Endothelial cell of umbilical vein (primary cell): Measurements from ENCODE around the gene AGPAT2. TPM values are rescaled to one million over a fixed set of nuclear protein-coding genes. Genes with fewer than 3 reads are reported as not detected.

Source experiments
- BruUV-seq: library from RNA; stranded (reverse); fragments of 400-500 nt; replicated peaks from 2 replicates; lab custom pipeline; 2021; lab: Mats Ljungman, UMichigan
- CTCF ChIA-PET: fragments of 300-600, 350-600 bp; sonication (Branson Sonifier 250); formaldehyde crosslinking; loops from one replicate; lab custom pipeline; 2021; ENCODE audit warnings: antibody characterized with exemption, inconsistent platforms; lab: Charles Lee
- POLR2A ChIA-PET: fragments of 300-600, 350-600 bp; sonication (Branson Sonifier 250); formaldehyde crosslinking; loops from one replicate; lab custom pipeline; 2021; ENCODE audit warnings: antibody characterized with exemption, inconsistent platforms; lab: Charles Lee
- DNase-seq: peaks from one replicate; pipeline ENCODE4 v3.0.0-alpha.2; 2011; ENCODE audit warnings: low read depth, low spot score
- FAIRE-seq: peaks from 2 replicates; lab custom pipeline; 2011; peaks lifted over from hg19 to GRCh38; lab: Jason Lieb, UNC
- H2AFZ ChIP-seq: 2 replicates; pipeline ENCODE4 v1.6.0; 2012; ENCODE audit warnings: low read depth, low read length, control low read depth, inconsistent platforms
- H3K27ac ChIP-seq: 2 replicates; pipeline ENCODE4 v1.5.1; 2011; ENCODE audit warnings: low read depth, mild to moderate bottlenecking, control low read depth, low read length, moderate library complexity; ENCODE audit not compliant: insufficient read depth
- H3K27me3 ChIP-seq, 2 experiments: 2 replicates each; pipeline versions ENCODE4 v1.6.0 to v1.6.1; 2011; ENCODE audit warnings: low read length in 2 of 2, mixed read lengths in 1 of 2; ENCODE audit not compliant: control insufficient read depth in 2 of 2, insufficient read depth in 2 of 2
- H3K36me3 ChIP-seq, 2 experiments: 2 replicates in 1 of 2; 3 replicates in 1 of 2; pipeline ENCODE4 v1.5.1; 2011; ENCODE audit warnings: low read length in 2 of 2, mild to moderate bottlenecking in 1 of 2, moderate library complexity in 1 of 2; ENCODE audit not compliant: control insufficient read depth in 2 of 2, insufficient read depth in 2 of 2; ENCODE audit errors: extremely low read depth in 1 of 2
- H3K4me1 ChIP-seq: 3 replicates; pipeline ENCODE4 v1.5.1; 2011; ENCODE audit warnings: mild to moderate bottlenecking, low read length; ENCODE audit not compliant: control insufficient read depth, insufficient read depth; ENCODE audit errors: extremely low read depth
- H3K4me2 ChIP-seq: 2 replicates; pipeline ENCODE4 v1.6.1; 2011; ENCODE audit warnings: low read length, control low read depth, mixed read lengths; ENCODE audit not compliant: insufficient read depth
- H3K4me3 ChIP-seq, 3 experiments: fragments of 200-600 bp in 1 of 3; sonication (generic), shearing (Covaris generic) in 1 of 3; replicated peaks in 1 of 3; 2 replicates each; pipeline ENCODE4 v1.5.1; 2011 to 2016; ENCODE audit warnings: control low read depth in 3 of 3, low read length in 3 of 3, mild to moderate bottlenecking in 2 of 3, inconsistent platforms in 1 of 3, low read depth in 1 of 3, moderate library complexity in 1 of 3; ENCODE audit not compliant: insufficient read depth in 1 of 3
- H3K79me2 ChIP-seq: 2 replicates; pipeline ENCODE4 v1.6.0; 2012; ENCODE audit warnings: low read length, inconsistent platforms; ENCODE audit not compliant: control insufficient read depth, insufficient read depth
- H3K9ac ChIP-seq: replicated peaks from 2 replicates; pipeline ENCODE3; 2011; ENCODE audit warnings: low read length, control low read depth; ENCODE audit not compliant: insufficient read depth; ENCODE audit errors: extremely low read depth
- H3K9me1 ChIP-seq: replicated peaks from 3 replicates; pipeline ENCODE4 v1.6.0; 2011; ENCODE audit warnings: mild to moderate bottlenecking, low read length; ENCODE audit not compliant: control insufficient read depth, insufficient read depth; ENCODE audit errors: extremely low read depth
- H3K9me3 ChIP-seq: replicated peaks from 2 replicates; pipeline ENCODE4 v1.5.1; 2012; ENCODE audit warnings: low read length, inconsistent platforms; ENCODE audit not compliant: control insufficient read depth, insufficient read depth
- H4K20me1 ChIP-seq: replicated peaks from 2 replicates; pipeline ENCODE3; 2011; ENCODE audit warnings: mild to moderate bottlenecking, low read length; ENCODE audit not compliant: control insufficient read depth, insufficient read depth; ENCODE audit errors: extremely low read depth
- GATA2 ChIP-seq: IDR thresholded peaks from 2 replicates; pipeline ENCODE4 v1.7.0; 2011; ENCODE audit warnings: low read depth, mild to moderate bottlenecking, moderate library complexity, mixed read lengths, low read length; ENCODE audit not compliant: insufficient read length, insufficient read depth
- MYC ChIP-seq: IDR thresholded peaks from one replicate; pipeline ENCODE4 v1.6.1; 2011; ENCODE audit warnings: mild to moderate bottlenecking, low read depth, low read length
- POLR2A ChIP-seq: IDR thresholded peaks from 2 replicates; pipeline ENCODE4 v1.6.1; 2012; ENCODE audit warnings: low read depth, mild to moderate bottlenecking, control low read depth, low read length
- POLR2AphosphoS5 ChIP-seq: IDR thresholded peaks from 2 replicates; pipeline ENCODE4 v1.6.1; 2012; ENCODE audit warnings: low read depth, mild to moderate bottlenecking, control low read depth, low read length, moderate library complexity; ENCODE audit not compliant: insufficient read depth
- dilution Hi-C: fragments of 300-500 bp; cut with MboI; formaldehyde crosslinking; loops from one replicate; pipeline ENCODE4 v1.15.0; 2019; ENCODE audit warnings: low sequenced_read_pairs; ENCODE audit not compliant: extremely low pct_ligation_motif_present
- intact Hi-C: fragments of 100-400 bp; cut with micrococcal nuclease; formaldehyde crosslinking; loops from one replicate; pipeline ENCODE4 v1.10.0; 2022
- polyA plus RNA-seq, 4 experiments: library from polyadenylated mRNA; depleted of rRNA in 3 of 4; stranded (reverse) in 3 of 4; unstranded in 1 of 4; fragments of >200 nt; gene quantifications; 2 replicates each; pipeline versions ENCODE4 v1.2.1 to v1.2.3, GENCODE V29; 2011 to 2012; ENCODE audit warnings: missing spikeins in 1 of 4
- total RNA-seq: library from RNA; stranded (reverse); gene quantifications from 2 replicates; pipeline ENCODE4 v1.2.3, GENCODE V29; 2021

AGPAT2 gene
- total and polyA plus RNA-seq, 2 donors (not counting 3 experiments of a cell fraction or from before 2014, with no cell fraction given): 45.5 to 55.3 TPM

GRCh38 chr9:136723362-136723976 is 36.2 kb upstream of the AGPAT2 start:
- TSS peak; percentile 39 for BruUV-seq
- no peak overlapping the region for H3K4me2 ChIP-seq
- FAIRE-seq: no peak
- ChIA-PET CTCF (no interaction called here), POLR2A (interaction anchor here (0.7 kb wide), 1 partner anchor 9 kb away, joined by 3 read pairs; no protein-coding TSS in a partner anchor)
- no peak for DNase-seq
- no peak overlapping the region for H3K4me3 ChIP-seq
- H2AFZ ChIP-seq: no peak overlapping the region
- H3K4me1 ChIP-seq: peaks cover 64% of the 10 kb centered on the region
- H3K27ac ChIP-seq: no peak overlapping the region
- no peak overlapping the region for H3K9ac ChIP-seq
- H3K79me2 ChIP-seq: peaks cover 78% of the 10 kb centered on the region
- intact Hi-C loops (no loop called here), dilution Hi-C loops (no loop called here)
- H3K36me3 ChIP-seq: peaks cover 12 to 36% of the 10 kb centered on the region in 2 experiments
- no peaks in the 10 kb centered on the region for H3K27me3 ChIP-seq
- no peaks in the 10 kb centered on the region for H3K9me3 ChIP-seq
- no peak for TF ChIP-seq GATA2
- TF ChIP-seq POLR2A: no peak
- peak; percentile 52 for TF ChIP-seq POLR2AphosphoS5
- no peak for TF ChIP-seq MYC
- H3K9me1 ChIP-seq: no peaks in the 10 kb centered on the region
- H4K20me1 ChIP-seq: no peaks in the 10 kb centered on the region

GRCh38 chr9:136722969-136723356 is 35.7 kb upstream of the AGPAT2 start:
- Histone ChIP-seq H3K4me1 (peaks cover 65% of the 10 kb centered on the region), H3K36me3 (peaks cover 12 to 37% of the 10 kb centered on the region in 2 experiments), H3K9me1 (no peaks in the 10 kb centered on the region), H3K9ac (no peak overlapping the region), H3K4me2 (no peak overlapping the region), H3K79me2 (peaks cover 79% of the 10 kb centered on the region), H3K27me3 (no peaks in the 10 kb centered on the region), H3K27ac (no peak overlapping the region), H3K9me3 (no peaks in the 10 kb centered on the region), H4K20me1 (no peaks in the 10 kb centered on the region), H2AFZ (no peak overlapping the region), H3K4me3 (no peak overlapping the region)
- CTCF ChIA-PET: interaction anchor here (1.1 kb wide), 1 partner anchor 9 kb away, joined by 3 read pairs; no protein-coding TSS in a partner anchor
- FAIRE-seq: no peak
- no TSS peak for BruUV-seq
- intact Hi-C loops: no loop called here
- dilution Hi-C loops: no loop called here
- TF ChIP-seq MYC: no peak
- peak; percentile 24 for TF ChIP-seq POLR2AphosphoS5
- peak; percentile 40 for TF ChIP-seq POLR2A
- POLR2A ChIA-PET: interaction anchor here (0.7 to 1.6 kb wide), 2 partner anchors 9 kb away, joined by 3 to 9 read pairs; no protein-coding TSS in a partner anchor
- peak; percentile 29 for DNase-seq
